Stimulated activated CD4-positive, alpha-beta T cell treated with anti-CD3 and anti-CD28 coated beads, TNF-alpha, amount 100 ng/mL, for 4 hours (primary cell): ENCODE data around the gene THEMIS2.
"Not testable (repeated sequence)": the region's sequence is repeated elsewhere in the genome, so short reads cannot be mapped to it uniquely, and the experiment has no call there.

Source experiments
- DNase-seq, 3 experiments: peaks; one replicate each; pipeline ENCODE4 v3.0.0-alpha.2; 2020; ENCODE audit warnings: low read depth in 3 of 3

The THEMIS2 gene

DNA sequence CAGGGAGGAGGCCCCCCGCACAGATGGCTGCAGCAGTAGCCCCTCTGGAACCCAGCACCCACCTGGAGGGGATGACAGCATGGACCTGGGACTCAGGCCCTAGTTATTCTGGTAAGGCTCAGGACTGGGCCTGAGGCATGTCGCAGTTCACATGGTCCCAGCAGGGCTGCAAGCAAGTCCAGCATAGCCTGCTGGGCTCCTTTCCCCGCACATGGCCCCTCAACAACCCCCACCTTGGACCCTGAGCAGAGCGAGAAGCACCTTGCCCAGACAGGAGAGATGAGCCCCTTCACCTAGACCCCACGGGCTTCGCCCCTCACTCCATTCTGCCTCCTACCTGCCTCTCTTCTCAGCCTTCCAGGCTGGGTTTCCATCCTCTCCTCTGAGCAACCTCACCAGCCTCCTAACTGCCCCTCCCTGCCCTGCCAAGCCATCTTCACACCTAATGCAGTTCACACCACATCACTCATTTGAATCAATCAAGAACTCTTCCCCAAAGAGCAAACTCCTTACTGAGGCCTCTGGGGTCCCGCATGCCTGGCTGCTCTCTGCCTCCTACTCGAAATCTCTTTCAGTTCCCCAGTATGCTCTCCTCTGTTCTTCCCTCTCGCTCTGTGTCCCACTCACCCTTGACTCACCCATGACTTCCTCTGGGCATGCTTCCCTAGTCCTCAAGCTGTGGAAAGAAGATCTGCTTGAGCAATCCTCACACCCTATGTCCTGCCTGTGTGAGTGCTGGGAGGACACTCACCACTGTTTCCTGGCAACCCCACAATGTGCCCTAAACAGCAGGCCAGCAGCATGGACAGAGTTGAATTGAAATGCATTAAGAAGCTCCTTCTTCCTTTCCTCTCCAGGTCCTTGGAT, 9.4 kb upstream of the THEMIS2 start:
- DNase-seq: no peak

GRCh38 chr1:27863538-27863915, 8.8 kb upstream of the THEMIS2 start:
- DNase-seq: no peak

DNA sequence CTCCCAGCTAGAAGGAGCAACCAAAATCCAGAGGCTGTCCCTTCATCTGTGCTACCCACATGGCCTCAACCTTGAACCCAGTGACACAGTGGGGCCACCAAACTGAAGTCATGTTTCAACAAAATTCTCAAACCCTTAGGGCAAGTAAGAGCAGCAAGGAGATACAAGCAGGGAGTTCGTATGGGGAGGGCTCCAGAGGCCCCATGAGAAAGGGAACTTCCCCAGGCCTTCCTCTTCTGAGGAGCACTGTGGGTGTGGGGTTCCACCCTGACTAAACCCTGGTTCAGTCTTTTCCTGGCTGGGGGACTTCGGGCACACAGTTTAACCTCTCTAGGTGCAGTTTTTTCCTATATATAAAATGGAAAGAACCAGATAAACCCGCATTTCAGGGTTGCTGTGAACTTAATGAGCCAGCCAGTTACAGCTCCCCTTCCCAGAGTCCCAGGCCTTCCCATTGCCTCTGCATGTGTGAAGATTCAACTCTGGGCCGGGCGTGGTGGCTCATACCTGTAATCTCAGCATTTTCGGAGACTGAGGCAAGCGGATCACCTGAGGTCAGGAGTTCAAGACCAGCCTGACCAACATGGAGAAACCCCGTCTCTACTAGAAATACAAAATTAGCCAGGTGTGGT, 8.0 kb upstream of the THEMIS2 start:
- DNase-seq: no peak

DNA sequence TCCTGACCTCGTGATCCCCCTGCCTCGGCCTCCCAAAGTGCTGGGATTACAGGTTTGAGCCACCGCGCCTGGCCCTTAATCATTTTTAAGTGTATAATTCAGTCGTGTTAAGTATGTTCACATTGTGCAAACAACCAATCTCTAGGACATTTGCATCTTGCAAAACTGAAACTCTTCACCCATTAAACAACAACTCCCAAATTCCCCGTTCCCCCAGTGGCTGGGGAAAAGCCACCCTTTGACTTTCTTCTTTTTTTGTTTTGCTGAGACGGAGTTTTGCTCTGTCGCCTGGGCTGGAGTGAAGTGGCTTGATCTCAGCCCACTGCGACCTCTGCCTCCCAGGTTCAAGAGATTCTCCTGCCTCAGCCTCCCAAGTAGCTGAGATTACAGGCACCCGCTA, 6.5 kb upstream of the THEMIS2 start:
- no peak for DNase-seq

- no peak for DNase-seq
Observed at GRCh38 chr1:27868556-27868931, 3.8 kb upstream of the THEMIS2 start.

DNA sequence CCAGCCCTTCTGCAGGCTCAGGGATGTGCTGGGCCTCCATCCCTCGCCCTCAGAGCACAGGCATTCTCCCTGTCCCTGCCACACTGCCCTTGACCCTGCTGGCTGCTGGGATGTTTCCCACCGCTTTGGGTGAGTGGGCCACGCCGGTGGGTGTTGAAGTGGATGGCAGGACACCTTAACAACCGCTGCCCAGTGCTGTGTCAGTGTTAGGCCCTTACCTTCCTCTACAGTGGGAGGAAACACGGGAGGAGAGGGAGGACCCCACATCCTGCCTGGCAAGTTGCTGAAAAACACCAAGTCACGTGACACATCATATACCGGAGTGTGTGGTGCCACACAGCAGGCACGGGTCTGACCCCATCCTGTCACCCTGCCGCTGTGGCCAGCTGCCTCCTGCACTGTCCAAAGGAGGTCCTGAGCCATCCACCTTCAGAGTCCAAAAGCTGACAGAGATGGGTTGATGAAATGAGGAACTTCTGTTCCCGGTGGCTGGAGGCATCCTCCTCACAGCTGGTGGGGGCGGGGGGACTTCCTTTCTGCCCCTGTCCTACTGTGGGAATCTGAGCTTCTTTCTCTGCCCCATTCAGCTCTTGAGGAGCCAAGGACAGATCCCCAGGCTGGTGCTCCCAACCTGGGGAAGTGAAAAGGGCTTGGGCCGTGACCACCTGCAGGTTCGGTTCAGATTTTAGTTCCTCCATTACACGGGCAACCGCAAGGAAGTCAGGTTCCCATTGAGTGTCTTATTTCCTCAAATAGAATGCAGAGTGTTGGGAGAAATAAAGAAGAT, 3.2 kb upstream of the THEMIS2 start:
- DNase-seq: peak in 1 of 3 experiments; percentile 38

DNA sequence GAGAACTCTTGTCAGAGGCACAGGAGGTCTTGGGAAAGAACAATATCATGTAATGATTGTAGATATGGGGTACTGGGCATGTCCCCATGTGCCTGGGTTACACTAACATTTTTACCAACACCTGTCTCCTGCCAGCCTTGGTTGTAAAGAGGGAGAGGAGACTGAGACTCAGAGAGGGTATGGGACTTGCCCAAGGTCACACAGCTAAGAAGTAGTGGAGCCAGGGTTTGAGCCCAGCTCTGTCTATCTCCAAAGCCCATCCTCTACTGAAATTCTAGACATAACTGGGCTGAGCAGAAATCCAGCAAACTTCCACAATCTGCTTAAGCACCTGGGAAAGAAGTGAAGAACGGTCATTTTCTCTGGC, 2.6 kb upstream of the THEMIS2 start:
- no peak for DNase-seq

DNA sequence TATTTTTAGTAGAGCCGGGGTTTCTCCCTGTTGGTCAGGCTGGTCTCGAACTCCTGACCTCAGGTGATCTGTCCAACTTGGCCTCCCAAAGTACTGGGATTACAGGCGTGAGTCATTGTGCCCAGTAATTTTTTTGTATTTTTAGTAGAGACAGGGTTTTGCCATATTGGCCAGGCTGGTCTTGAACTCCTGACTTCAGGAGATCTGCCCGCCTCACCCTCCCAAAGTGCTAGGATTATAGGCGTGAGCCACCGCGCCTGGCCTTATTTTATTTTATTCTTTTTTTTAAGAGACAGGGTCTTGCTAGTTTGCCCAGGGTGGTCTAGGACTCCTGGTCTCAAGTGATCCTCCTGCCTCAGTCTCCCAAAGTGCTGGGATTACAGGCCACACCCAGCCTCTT, 1.3 kb upstream of the THEMIS2 start:
- DNase-seq: not testable (repeated sequence)

DNA sequence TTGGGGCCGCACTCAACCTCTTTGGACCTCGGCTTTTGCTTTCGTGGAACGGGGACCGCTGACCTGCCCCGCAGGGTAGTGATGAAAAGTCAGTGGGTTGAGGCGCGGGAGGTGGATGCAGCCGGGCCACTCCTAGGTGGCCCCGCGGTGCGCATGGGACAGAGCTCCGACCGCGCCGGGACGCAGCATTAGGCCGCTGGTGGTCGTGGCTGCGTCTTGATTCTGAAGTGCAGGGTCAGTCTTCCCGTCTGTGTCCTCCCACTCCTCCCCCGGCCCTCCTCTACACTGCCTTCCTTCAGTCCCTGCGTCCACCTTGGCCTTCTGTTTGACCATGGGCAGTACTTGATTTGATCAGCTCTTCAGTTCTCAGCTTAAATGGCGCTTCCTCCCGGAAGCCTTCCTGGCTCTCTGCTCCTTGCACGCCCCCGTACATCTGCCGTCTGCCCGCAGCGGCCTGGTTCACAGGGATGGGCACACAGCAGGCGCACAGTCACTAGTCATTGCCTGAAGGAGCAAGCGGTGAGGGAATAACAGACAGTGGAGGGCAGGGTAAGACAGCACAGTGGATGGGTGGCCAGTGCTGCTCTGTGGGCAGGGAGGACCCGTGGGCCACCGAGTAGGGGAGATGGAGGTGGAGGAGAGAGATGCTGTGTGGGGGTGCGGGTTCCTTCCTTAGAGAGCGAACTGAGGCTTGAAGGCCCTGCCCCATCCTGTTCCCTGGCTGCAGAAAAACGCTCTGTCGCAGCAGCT, 633 bp downstream of the THEMIS2 start:
- no peak for DNase-seq

GRCh38 chr1:27873671-27874384, 1.5 kb downstream of the THEMIS2 start:
- no peak for DNase-seq

- DNase-seq: no peak
Observed at GRCh38 chr1:27876341-27877114, 4.2 kb downstream of the THEMIS2 start.

DNA sequence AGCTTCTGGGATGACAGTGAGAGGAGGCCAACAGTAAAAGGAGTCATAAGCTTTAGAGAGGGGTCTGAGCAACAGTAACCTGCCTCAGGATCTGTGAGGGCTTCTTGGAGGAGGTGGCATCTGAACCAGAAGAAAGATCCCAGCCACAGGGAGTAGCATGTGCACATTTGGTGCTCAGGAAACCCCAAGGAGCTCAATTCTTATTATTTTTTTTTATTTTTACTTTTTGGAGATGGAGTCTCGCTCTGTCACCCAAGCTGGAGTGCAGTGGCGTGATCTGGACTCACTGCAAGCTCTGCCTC, 4.7 kb downstream of the THEMIS2 start:
- DNase-seq: no peak

GRCh38 chr1:27878039-27878438, 5.7 kb downstream of the THEMIS2 start:
- DNase-seq: no peak

DNA sequence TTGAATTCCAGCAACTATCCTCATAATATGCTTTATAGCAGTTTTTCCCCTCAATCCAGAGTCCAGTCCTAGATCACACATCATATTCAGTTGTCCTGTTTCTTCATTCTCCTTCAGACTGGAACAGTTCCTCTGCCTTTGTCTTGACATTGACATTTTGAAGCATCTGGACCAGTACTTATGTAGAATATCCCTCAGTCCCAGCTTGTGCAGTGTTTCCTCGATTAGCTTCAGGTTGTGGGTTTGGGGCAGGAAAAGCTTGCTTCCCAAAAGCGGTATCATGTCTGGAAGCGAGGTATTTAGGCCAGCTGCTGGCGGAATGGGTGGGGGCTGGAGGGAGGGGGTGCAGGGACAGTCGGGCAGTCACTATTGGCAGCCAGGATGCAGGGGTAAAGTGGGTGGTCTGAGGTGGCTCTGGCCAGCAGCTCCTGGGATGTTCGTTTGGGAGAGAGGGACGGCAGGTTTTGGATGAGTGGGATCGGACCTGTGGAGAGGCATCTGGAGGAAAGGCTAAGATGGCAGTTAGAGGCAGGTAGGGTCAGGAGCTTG, 6.5 kb downstream of the THEMIS2 start:
- DNase-seq: no peak

GRCh38 chr1:27879374-27880082, 7.2 kb downstream of the THEMIS2 start:
- no peak for DNase-seq

- no peak for DNase-seq
Observed at GRCh38 chr1:27882543-27882903, 10.2 kb downstream of the THEMIS2 start.

DNA sequence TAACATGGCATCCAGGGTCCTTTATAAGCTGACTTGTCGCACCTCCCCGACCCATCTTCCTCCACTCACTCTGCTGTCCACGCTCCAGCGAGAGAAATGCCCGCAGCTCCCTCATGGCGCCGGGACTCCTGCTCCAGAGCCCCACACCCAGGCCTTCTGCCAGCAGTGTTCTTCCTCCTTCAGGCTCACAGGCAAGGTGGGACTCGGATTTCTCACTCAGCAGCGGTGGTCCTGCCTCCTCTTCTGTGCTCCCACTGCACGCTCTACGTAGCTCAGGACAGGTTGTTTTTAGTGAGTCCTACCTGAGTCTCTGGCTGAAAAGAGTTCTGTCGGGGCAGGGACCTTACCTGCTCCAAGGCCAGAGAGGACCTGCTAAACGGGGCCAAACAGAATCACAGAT, 11.2 kb downstream of the THEMIS2 start:
- no peak for DNase-seq

DNA sequence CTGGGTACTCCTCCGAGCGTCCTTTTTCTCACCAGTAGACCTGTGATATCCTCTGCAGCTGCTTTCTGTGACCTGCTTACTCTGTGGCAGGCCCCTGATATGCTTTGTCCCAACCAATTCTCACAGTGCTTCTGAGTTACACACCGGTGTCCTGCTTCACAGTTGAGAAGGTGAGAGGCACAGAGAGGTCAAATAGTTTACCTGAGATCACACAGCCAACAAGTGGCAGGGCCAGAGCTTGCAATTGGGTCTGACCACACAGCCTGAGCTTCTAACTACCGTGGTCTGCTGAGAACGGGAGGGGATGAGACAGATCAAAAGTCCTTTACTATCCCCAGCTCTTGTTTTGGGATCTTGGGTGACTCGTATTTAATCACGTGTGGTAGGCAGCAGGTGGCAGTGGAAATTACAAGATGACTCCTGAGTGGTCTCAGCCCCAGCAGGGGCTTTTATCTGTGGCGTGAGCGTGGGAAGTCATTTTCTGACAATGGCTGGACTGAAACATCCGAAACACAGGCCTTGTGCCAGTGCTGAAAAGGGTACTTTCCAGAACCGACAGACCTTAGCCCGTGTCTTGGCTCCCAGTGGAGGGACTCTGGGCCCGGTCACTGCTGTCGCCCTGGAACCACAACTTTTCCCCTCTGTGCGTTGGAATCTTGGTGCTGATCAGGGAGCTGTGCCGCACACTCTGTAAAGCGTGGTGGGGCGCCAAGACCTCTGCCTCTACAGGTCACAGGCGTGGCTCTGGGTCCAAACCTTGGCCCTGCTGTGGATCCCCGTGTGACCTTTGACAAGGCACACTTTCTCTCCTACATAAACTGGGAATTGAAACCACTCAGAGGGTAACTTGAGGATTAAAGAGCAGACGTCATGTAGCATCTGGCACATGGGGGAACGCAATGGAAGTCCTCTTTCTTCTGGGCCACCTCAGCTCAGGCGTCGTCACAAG, 11.9 kb downstream of the THEMIS2 start:
- DNase-seq: no peak

DNA sequence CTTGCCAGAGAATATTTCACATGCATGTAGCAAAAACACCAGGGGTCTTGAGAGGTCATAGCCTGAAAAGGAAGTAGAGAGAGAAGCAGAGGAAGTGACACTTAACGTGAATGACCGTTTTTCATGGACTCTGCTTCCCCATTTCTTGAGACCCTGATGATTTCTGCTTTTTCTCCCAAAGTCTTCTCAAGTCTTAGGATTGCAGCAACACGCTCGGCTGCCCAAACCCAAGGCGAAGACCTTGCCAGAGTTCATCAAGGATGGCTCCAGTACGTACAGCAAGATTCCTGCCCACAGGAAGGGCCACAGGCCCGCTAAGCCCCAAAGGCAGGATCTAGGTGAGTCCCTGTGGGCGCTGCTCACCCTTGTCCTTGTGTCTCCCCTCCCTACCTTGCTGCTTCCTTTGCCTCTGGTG, 12.8 kb downstream of the THEMIS2 start:
- no peak for DNase-seq
